K562 (cell line): ENCODE results near the gene F13A1. TPM values are rescaled to one million over a fixed set of nuclear protein-coding genes. Genes with fewer than 3 reads are reported as not detected.

Experiments
- ATAC-seq: fragments of 200-7000 bp; cut with Tn5 transposase; 3 replicates; pipeline ENCODE4 v1.9.1; 2020; ENCODE audit warnings: moderate library complexity
- BruUV-seq: library from RNA; stranded (reverse); fragments of 400-500 nt; replicated peaks from 2 replicates; lab custom pipeline; 2021; lab: Mats Ljungman, UMichigan
- CTCF ChIA-PET: fragments of 300-600 bp; formaldehyde crosslinking; extraction: SDS; loops from one replicate; lab custom pipeline; 2021; ENCODE audit warnings: low intra/inter-chr PET ratio; lab: Yijun Ruan, JAX
- POLR2A ChIA-PET: fragments of 300-600, 350-650 bp; sonication (Branson Sonifier 250); formaldehyde crosslinking; extraction: SDS; loops from one replicate; lab custom pipeline; 2021; ENCODE audit warnings: antibody characterized with exemption, inconsistent platforms; lab: Yijun Ruan, JAX
- DNase-seq, 4 experiments: peaks; one replicate each; pipeline versions ENCODE4 v3.0.0 to v3.0.0-alpha.2; 2011 to 2018; ENCODE audit warnings: low spot score in 3 of 4, mixed read lengths in 3 of 4; ENCODE audit errors: extremely low read depth in 1 of 4
- FAIRE-seq: peaks from 2 replicates; lab custom pipeline; 2011; peaks lifted over from hg19 to GRCh38; lab: Jason Lieb, UNC
- H2AFZ ChIP-seq: 2 replicates; pipeline ENCODE4 v1.6.0; 2011; ENCODE audit warnings: low read depth, low read length, control low read depth, inconsistent platforms
- H3K27ac ChIP-seq: fragments of 200-600 bp; 3 replicates; pipeline ENCODE4 v1.8.0; 2011; ENCODE audit warnings: low read depth, mild to moderate bottlenecking, control low read depth, inconsistent platforms, low read length, moderate library complexity, mixed read lengths; ENCODE audit errors: extremely low read depth
- H3K27me3 ChIP-seq, 2 experiments: fragments of 300-600 bp in 1 of 2; 2 replicates in 1 of 2; 3 replicates in 1 of 2; pipeline versions ENCODE4 v1.6.0 to v1.8.0; 2011; ENCODE audit warnings: inconsistent platforms in 2 of 2, low read length in 2 of 2, mild to moderate bottlenecking in 1 of 2, mixed read lengths in 1 of 2, moderate library complexity in 1 of 2; ENCODE audit not compliant: control insufficient read depth in 2 of 2, insufficient read depth in 2 of 2
- H3K36me3 ChIP-seq: fragments of 300-600 bp; 3 replicates; pipeline ENCODE4 v1.8.0; 2011; ENCODE audit warnings: mild to moderate bottlenecking, low read length, inconsistent platforms; ENCODE audit not compliant: control insufficient read depth, insufficient read depth
- H3K4me1 ChIP-seq, 2 experiments: fragments of 200-600 bp in 1 of 2; replicated peaks in 1 of 2; 2 replicates in 1 of 2; 3 replicates in 1 of 2; pipeline versions ENCODE4 v1.5.1 to v1.8.0; 2011; ENCODE audit warnings: inconsistent platforms in 2 of 2, low read length in 2 of 2, mild to moderate bottlenecking in 1 of 2, mixed read lengths in 1 of 2, moderate library complexity in 1 of 2; ENCODE audit not compliant: control insufficient read depth in 2 of 2, insufficient read depth in 2 of 2
- H3K4me2 ChIP-seq: 2 replicates; pipeline ENCODE4 v1.6.1; 2011; ENCODE audit warnings: low read length, control low read depth, inconsistent platforms, mixed read lengths; ENCODE audit not compliant: insufficient read depth
- H3K4me3 ChIP-seq: fragments of 200-600 bp; sonication (generic), shearing (Covaris generic); 2 replicates; pipeline ENCODE4 v1.5.1; 2016; ENCODE audit warnings: control low read depth, inconsistent platforms
- H3K79me2 ChIP-seq: fragments of 200-600 bp; 3 replicates; pipeline ENCODE4 v1.8.0; 2011; ENCODE audit warnings: low read length, inconsistent platforms; ENCODE audit not compliant: control insufficient read depth, insufficient read depth
- H3K9ac ChIP-seq, 2 experiments: 2 replicates each; pipeline versions ENCODE4 v1.6.0 to v1.6.1; 2011; ENCODE audit warnings: low read depth in 2 of 2, low read length in 2 of 2, control low read depth in 1 of 2, inconsistent platforms in 1 of 2, mild to moderate bottlenecking in 1 of 2, mixed read lengths in 1 of 2; ENCODE audit not compliant: insufficient read depth in 1 of 2
- H3K9me1 ChIP-seq: one replicate; pipeline ENCODE4 v1.6.0; 2011; ENCODE audit warnings: inconsistent platforms, mild to moderate bottlenecking, low read length, moderate library complexity; ENCODE audit not compliant: control insufficient read depth, insufficient read depth
- H3K9me3 ChIP-seq: replicated peaks from 2 replicates; pipeline ENCODE4 v1.5.1; 2011; ENCODE audit warnings: low read depth, low read length, inconsistent platforms; ENCODE audit not compliant: control insufficient read depth, insufficient read depth
- H4K20me1 ChIP-seq: replicated peaks from 2 replicates; pipeline ENCODE4 v1.6.1; 2011; ENCODE audit warnings: low read length, inconsistent platforms, mixed read lengths; ENCODE audit not compliant: control insufficient read depth, insufficient read depth
- FOS ChIP-seq: IDR thresholded peaks from 3 replicates; pipeline ENCODE4 v1.6.1; 2011; ENCODE audit not compliant: insufficient read length; ENCODE audit errors: extremely low read depth
- HOXB6 ChIP-seq: fragments of 250-450 bp; sonication (Bioruptor Pico); IDR thresholded peaks from 2 replicates; pipeline ENCODE4 v1.5.1; 2022; ENCODE audit warnings: mild to moderate bottlenecking, borderline replicate concordance
- KDM4B ChIP-seq, 2 experiments: fragments of 450-650 bp in 1 of 2; sonication (generic) in 1 of 2; IDR thresholded peaks; 2 replicates each; pipeline ENCODE4 v1.6.1; 2016 to 2017; ENCODE audit warnings: borderline replicate concordance in 2 of 2, antibody characterized with exemption in 1 of 2, low read depth in 1 of 2, mild to moderate bottlenecking in 1 of 2
- PHF8 ChIP-seq: fragments of 200-600 bp; sonication (generic); IDR thresholded peaks from 2 replicates; pipeline ENCODE4 v1.6.1; 2012; ENCODE audit warnings: mixed run types, mild to moderate bottlenecking, inconsistent platforms, low read length, moderate library complexity, borderline replicate concordance
- SAFB ChIP-seq: fragments of 200-400 bp; formaldehyde crosslinking; IDR thresholded peaks from 2 replicates; pipeline ENCODE4 v1.6.1; 2017; ENCODE audit warnings: low read depth, low read length, borderline replicate concordance
- SMAD2 ChIP-seq: fragments of 150-350 bp; IDR thresholded peaks from 2 replicates; pipeline ENCODE4 v1.6.1; 2014; ENCODE audit warnings: low read depth, mild to moderate bottlenecking, low read length
- ZNF121 ChIP-seq: sonication (generic); formaldehyde crosslinking; conservative IDR thresholded peaks from 2 replicates; pipeline ENCODE4 v1.8.0; 2022; ENCODE audit warnings: missing genetic modification reagents
- ZNF282 ChIP-seq: sonication (generic); formaldehyde crosslinking; IDR thresholded peaks from 2 replicates; pipeline ENCODE4 v1.8.1; 2023; ENCODE audit warnings: missing genetic modification reagents
- WGBS: fragments of 100-300 bp; shearing (Covaris generic); methylation state at CpG from one replicate; pipeline ENCODE4 v1.1.6; 2016; ENCODE audit warnings: low coverage, mixed read lengths; ENCODE audit not compliant: insufficient coverage; ENCODE audit errors: missing lambda C conversion rate; 5-methylcytosine and 5-hydroxymethylcytosine counted together
- in situ Hi-C: fragments of 300-500 bp; cut with MboI; formaldehyde crosslinking; loops from 4 replicates; pipeline ENCODE4 v1.15.0; 2018; ENCODE audit warnings: inconsistent platforms, mixed read lengths
- intact Hi-C: fragments of 100-400 bp; cut with micrococcal nuclease; formaldehyde crosslinking; loops from 2 replicates; pipeline ENCODE4 v1.14.2; 2022
- polyA plus RNA-seq, 8 experiments: library from polyadenylated mRNA; depleted of rRNA in 4 of 8; stranded (reverse) in 5 of 8; unstranded in 3 of 8; fragments of >200 nt; fragmentation: Nextera tagmentation in 2 of 8; fragmentation: Illumina TruSeq in 1 of 8; extraction: Ambion mirVana in 2 of 8; extraction: Trizol in 1 of 8; gene quantifications; 2 replicates each; pipeline versions ENCODE4 v1.2.1 to v1.2.3, GENCODE V29; 2011 to 2014; ENCODE audit warnings: inconsistent platforms in 1 of 8, missing spikeins in 1 of 8
- total RNA-seq, 7 experiments: library from RNA; depleted of rRNA in 6 of 7; stranded (reverse); fragments of >200 nt in 6 of 7; fragmentation: Illumina TruSeq in 2 of 7; extraction: Trizol in 2 of 7; gene quantifications; 2 replicates each; pipeline versions ENCODE4 v1.2.1 to v1.2.3, GENCODE V29; 2011 to 2021; ENCODE audit warnings: low replicate concordance in 1 of 7
- TF ChIP-seq, protein P1 (sequence below): fragments of 450-650 bp; IDR thresholded peaks from 2 replicates; pipeline ENCODE4 v1.6.1; 2016; ENCODE audit warnings: borderline replicate concordance
- TF ChIP-seq, protein P2 (sequence below): sonication (generic); IDR thresholded peaks from 2 replicates; pipeline ENCODE4 v1.6.1; 2016

Gene F13A1
- total and polyA plus RNA-seq, 9 of the 15 experiments (the other 6 are each of a cell fraction or from before 2014, with no cell fraction given), result 0.33 TPM; not detected in 8

DNA sequence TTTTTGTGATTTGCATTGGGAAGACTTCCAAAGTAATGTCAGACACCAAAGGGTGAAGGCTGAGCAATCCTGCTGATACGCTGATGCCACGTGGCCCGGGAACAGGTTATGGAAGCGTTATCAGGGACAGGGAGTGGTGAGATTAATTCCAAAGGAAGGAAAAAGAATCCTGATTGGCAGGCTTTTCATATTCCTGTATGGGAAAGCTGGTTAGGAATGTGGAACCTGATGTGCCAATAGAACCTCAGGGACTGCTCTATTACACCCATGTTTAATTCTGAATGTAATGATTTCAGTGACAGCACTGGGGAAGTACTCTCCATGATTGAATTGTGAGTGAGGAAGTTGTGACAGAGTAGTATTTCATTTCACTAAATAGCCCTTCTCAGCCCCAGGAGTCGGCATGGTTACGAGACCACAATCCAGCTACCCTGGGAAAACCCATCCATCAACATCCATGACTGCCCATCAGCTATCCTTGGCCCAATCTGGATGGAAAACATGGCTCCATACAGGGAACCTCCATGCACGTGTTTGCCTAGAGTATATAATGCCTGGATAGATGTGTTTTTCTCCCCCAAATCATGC is 49.4 kb downstream of the F13A1 start:
- 1% methylated on average over 7 of the region's 7 CpGs for WGBS

DNA sequence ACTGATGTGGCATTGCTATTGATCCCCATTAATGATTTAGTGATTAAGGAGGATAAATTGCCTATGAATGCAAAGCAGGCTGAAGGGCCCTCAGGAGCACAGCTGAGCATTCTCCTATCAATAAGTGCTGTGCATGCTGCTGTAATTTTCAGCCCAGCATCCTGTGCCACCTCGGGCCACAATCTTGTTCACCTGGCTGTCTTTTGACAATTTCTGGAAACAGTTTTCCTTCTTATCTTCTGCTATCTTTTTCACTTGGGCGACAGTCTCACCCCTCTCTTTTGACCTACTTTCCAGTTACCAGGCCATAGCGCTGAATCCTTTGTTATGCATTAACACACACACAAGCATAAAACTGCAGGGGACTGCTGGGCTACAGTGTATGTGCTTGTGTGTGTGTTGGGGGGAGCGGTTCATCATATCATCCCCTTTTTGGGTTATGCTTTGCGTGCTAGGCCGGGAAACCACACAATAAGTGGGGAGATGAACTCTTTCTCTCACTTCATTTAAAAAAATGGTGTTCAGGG is 60.2 kb downstream of the F13A1 start:
- Histone ChIP-seq H3K4me2 (no peak overlapping the region), H3K4me1 (no peaks in the 10 kb centered on the region), H3K27me3 (no peaks in the 10 kb centered on the region; a peak in 1 of 5 replicates), H3K9me1 (no peaks in the 10 kb centered on the region), H2AFZ (no peak overlapping the region), H3K9ac (no peak overlapping the region), H3K27ac (no peak overlapping the region), H3K79me2 (no peaks in the 10 kb centered on the region), H3K9me3 (no peaks in the 10 kb centered on the region), H3K4me3 (no peak overlapping the region), H3K36me3 (no peaks in the 10 kb centered on the region), H4K20me1 (no peaks in the 10 kb centered on the region)
- in situ Hi-C loops (no loop called here), intact Hi-C loops (no loop called here)
- BruUV-seq, result no TSS peak
- no peak for DNase-seq
- no peak for ATAC-seq
- TF ChIP-seq FOS (no peak), HOXB6 (no peak), SAFB (no peak), KDM4B (IDR thresholded peaks at IDR 0.05; ENCODE audit: borderline replicate concordance in 2 of 2, low read depth in 1 of 2) (no peak), SMAD2 (no peak)
- TF ChIP-seq, protein P1, sequence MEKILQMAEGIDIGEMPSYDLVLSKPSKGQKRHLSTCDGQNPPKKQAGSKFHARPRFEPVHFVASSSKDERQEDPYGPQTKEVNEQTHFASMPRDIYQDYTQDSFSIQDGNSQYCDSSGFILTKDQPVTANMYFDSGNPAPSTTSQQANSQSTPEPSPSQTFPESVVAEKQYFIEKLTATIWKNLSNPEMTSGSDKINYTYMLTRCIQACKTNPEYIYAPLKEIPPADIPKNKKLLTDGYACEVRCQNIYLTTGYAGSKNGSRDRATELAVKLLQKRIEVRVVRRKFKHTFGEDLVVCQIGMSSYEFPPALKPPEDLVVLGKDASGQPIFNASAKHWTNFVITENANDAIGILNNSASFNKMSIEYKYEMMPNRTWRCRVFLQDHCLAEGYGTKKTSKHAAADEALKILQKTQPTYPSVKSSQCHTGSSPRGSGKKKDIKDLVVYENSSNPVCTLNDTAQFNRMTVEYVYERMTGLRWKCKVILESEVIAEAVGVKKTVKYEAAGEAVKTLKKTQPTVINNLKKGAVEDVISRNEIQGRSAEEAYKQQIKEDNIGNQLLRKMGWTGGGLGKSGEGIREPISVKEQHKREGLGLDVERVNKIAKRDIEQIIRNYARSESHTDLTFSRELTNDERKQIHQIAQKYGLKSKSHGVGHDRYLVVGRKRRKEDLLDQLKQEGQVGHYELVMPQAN, result no peak
- TF ChIP-seq, protein P2, sequence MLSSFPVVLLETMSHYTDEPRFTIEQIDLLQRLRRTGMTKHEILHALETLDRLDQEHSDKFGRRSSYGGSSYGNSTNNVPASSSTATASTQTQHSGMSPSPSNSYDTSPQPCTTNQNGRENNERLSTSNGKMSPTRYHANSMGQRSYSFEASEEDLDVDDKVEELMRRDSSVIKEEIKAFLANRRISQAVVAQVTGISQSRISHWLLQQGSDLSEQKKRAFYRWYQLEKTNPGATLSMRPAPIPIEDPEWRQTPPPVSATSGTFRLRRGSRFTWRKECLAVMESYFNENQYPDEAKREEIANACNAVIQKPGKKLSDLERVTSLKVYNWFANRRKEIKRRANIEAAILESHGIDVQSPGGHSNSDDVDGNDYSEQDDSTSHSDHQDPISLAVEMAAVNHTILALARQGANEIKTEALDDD, result no peak
- ChIA-PET CTCF (no interaction called here), POLR2A (no interaction called here)
- WGBS, result 1% methylated on average over 6 of the region's 6 CpGs
- no peak for FAIRE-seq

More for the DNA sequence above, 49.4 kb downstream of the F13A1 start:
- H3K27ac ChIP-seq, result no peak overlapping the region
- ATAC-seq, result no peak
- no peak for DNase-seq
- H3K9ac ChIP-seq, result no peak overlapping the region
- H2AFZ ChIP-seq, result no peak overlapping the region
- ChIA-PET CTCF (no interaction called here), POLR2A (interaction anchor here (0.7 kb wide), 1 partner anchor 40 kb away, joined by 3 read pairs; no protein-coding TSS in a partner anchor)
- no peaks in the 10 kb centered on the region for H4K20me1 ChIP-seq
- no peaks in the 10 kb centered on the region for H3K79me2 ChIP-seq
- TF ChIP-seq PHF8 (no peak), ZNF282 (CRISPR knock-in tag) (no peak), ZNF121 (CRISPR knock-in tag) (no peak)
- intact Hi-C loops, result no loop called here
- H3K27me3 ChIP-seq, result no peaks in the 10 kb centered on the region
- no peaks in the 10 kb centered on the region for H3K36me3 ChIP-seq
- no peak overlapping the region for H3K4me3 ChIP-seq
- no peaks in the 10 kb centered on the region for H3K9me1 ChIP-seq
- no peak for FAIRE-seq
- no peak overlapping the region for H3K4me2 ChIP-seq
- no TSS peak for BruUV-seq
- H3K9me3 ChIP-seq, result no peaks in the 10 kb centered on the region
- H3K4me1 ChIP-seq, result no peaks in the 10 kb centered on the region
- in situ Hi-C loops, result no loop called here
